Measurements from ENCODE around the gene GTF2H4.
A peak's percentile ranks its signal among the peaks of the same experiment; 100 is the strongest.

Gene GTF2H4

DNA sequence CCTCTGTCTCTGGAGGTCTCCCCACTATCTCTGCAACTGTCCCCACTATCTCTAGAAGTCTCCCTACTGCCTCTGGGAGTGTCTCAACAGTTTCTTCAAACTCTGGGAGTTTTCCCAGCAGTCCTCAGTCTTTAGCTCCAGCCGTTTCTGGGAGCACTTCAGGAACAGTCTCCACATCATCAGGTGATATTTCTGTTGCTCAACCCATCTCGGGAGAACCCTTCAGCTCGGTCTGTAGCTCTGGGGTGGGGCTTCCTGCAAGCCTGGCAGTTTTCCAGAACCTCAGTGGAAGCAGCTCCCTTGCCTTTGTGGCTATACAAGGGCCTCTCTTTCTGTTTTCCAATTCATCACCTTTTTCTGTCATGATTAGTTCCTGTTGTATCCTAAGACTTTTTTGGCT, 27.0 kb downstream of the GTF2H4 start:
- Mint-ChIP-seq H3K27me3 (peaks cover 17% of the 10 kb centered on the region), H3K27ac (no peak overlapping the region), H3K4me3 (no peak overlapping the region), H3K36me3 (no peaks in the 10 kb centered on the region), H3K4me1 (peaks cover 3% of the 10 kb centered on the region), H3K9me3 (no peaks in the 10 kb centered on the region)
- no peak for DNase-seq (ENCODE audit: low spot score in 2 of 2)
- ATAC-seq (ENCODE audit: low read depth): no peak

DNA sequence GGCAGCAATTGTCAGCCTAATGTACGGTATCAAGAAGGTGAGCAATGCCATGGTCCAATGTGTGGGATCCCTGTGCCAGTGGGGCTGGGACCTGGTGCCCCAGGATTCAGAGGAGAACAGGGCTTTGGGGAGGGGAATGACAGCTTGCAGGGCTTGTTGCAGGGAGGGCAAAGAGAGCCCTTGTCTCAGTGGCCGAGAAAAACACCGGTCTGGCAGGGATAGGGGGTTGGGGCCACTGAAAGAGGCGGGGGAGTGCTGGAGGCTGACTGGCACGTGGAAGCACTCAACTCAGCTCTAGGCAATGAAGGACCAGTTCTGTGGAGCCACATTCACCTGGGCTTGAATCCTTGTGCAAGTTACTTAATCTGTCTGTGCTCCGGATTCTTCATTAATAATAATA, 29.3 kb downstream of the GTF2H4 start:
- H3K36me3 Mint-ChIP-seq: no peaks in the 10 kb centered on the region
- ATAC-seq (ENCODE audit: low read depth) (no peak), DNase-seq (ENCODE audit: low spot score in 2 of 2) (no peak)
- H3K4me1 Mint-ChIP-seq: peaks cover 3% of the 10 kb centered on the region
- no peak overlapping the region for H3K4me3 Mint-ChIP-seq
- peaks cover 28% of the 10 kb centered on the region for H3K27me3 Mint-ChIP-seq
- no peaks in the 10 kb centered on the region for H3K9me3 Mint-ChIP-seq
- H3K27ac Mint-ChIP-seq: no peak overlapping the region

DNA sequence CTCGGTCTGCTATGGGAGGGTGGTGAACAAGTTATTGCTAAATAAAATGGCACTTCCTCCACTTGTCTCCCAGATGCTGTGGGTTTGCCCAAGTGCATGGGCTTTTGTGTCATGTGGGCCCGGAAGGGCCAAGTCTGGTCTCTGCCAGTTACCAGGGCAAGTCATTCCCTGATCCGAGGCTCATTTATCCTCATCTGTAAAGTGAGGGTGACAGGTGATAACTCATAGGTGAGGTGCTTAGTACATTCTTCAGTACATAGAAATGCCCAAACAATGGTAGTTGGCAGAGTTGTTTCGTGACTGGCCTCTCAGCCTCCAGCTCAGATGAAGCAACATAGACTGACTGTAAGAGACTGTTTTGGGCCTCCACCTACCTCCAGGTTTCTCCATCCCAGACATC, 30.7 kb downstream of the GTF2H4 start:
- Mint-ChIP-seq H3K9me3 (no peaks in the 10 kb centered on the region), H3K4me1 (no peaks in the 10 kb centered on the region), H3K27ac (no peak overlapping the region), H3K4me3 (no peak overlapping the region), H3K27me3 (peaks cover 38% of the 10 kb centered on the region), H3K36me3 (no peaks in the 10 kb centered on the region)
- no peak for DNase-seq (ENCODE audit: low spot score in 2 of 2)
- ATAC-seq (ENCODE audit: low read depth): no peak

GRCh38 chr6:30939473-30939872, 31.5 kb downstream of the GTF2H4 start:
- H3K4me1 Mint-ChIP-seq: no peaks in the 10 kb centered on the region
- H3K27ac Mint-ChIP-seq: no peak overlapping the region
- H3K4me3 Mint-ChIP-seq: no peak overlapping the region
- H3K36me3 Mint-ChIP-seq: no peaks in the 10 kb centered on the region
- ATAC-seq (ENCODE audit: low read depth): no peak
- peaks cover 41% of the 10 kb centered on the region for H3K27me3 Mint-ChIP-seq
- H3K9me3 Mint-ChIP-seq: no peaks in the 10 kb centered on the region
- DNase-seq (ENCODE audit: low spot score in 2 of 2): no peak

DNA sequence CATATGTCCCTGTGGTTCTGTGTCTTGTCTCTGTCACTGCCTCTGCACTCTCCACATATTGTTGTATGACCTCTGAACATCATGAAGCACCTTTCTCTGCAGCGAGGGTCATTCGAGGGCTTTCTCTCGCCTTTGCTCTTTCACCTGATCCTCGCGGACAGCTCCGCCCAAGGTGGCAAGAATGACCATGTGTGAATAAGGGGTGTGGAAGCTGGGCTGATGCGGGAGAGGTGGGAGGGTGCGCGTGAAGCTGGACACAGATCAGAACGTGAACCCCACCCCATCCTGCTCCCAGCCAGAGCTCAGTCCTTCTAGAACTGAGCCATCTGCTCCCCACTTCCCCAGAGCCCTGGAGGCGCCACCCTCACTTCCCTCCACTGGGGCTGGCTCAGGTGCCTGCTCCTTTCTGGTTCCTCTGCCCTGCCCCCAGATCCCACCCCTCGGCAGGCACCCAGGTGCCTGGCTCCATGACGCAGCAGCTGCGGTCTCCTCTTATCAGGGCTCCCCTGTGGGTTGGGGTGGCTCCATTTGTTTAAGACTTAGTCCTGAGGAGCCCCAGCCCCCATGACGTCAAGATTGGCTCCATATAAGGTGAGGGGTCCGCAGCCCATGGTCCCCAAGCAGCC, 32.5 kb downstream of the GTF2H4 start, which contains the start of gene MUCL3:
MUCL3 (plus strand) TSS at position 613 of the 626 bp plus-strand sequence. CDS start 27 bp downstream, outside the sequence.
- no peaks in the 10 kb centered on the region for H3K36me3 Mint-ChIP-seq

GRCh38 chr6:30942338-30943060, 34.5 kb downstream of the GTF2H4 start:
- H3K27me3 Mint-ChIP-seq: peaks cover 35% of the 10 kb centered on the region

More for the DNA sequence above, 32.5 kb downstream of the GTF2H4 start, which contains the start of gene MUCL3:
- ATAC-seq (ENCODE audit: low read depth): no peak
- Mint-ChIP-seq H3K27me3 (peaks cover 41% of the 10 kb centered on the region), H3K4me1 (no peaks in the 10 kb centered on the region), H3K9me3 (no peaks in the 10 kb centered on the region), H3K4me3 (no peak within 1 kb of the TSS), H3K27ac (no peak within 1 kb of the TSS)
- no peak for DNase-seq (ENCODE audit: low spot score in 2 of 2)

GRCh38 chr6:30944051-30944450, 36.0 kb downstream of the GTF2H4 start:
- ATAC-seq (ENCODE audit: low read depth) (no peak), DNase-seq (ENCODE audit: low spot score in 2 of 2) (no peak)
- Mint-ChIP-seq H3K27me3 (peaks cover 41% of the 10 kb centered on the region), H3K4me1 (no peaks in the 10 kb centered on the region), H3K9me3 (no peaks in the 10 kb centered on the region), H3K36me3 (peaks cover 2% of the 10 kb centered on the region), H3K27ac (no peak overlapping the region), H3K4me3 (no peak overlapping the region)

More at GRCh38 chr6:30942338-30943060, 34.5 kb downstream of the GTF2H4 start:
- H3K27ac Mint-ChIP-seq: no peak overlapping the region
- ATAC-seq (ENCODE audit: low read depth) (no peak), DNase-seq (ENCODE audit: low spot score in 2 of 2) (no peak)
- H3K4me3 Mint-ChIP-seq: no peak overlapping the region
- H3K36me3 Mint-ChIP-seq: no peaks in the 10 kb centered on the region
- H3K9me3 Mint-ChIP-seq: no peaks in the 10 kb centered on the region
- no peaks in the 10 kb centered on the region for H3K4me1 Mint-ChIP-seq

GRCh38 chr6:30945281-30945680, 37.3 kb downstream of the GTF2H4 start:
- ATAC-seq (ENCODE audit: low read depth): no peak
- no peak overlapping the region for H3K4me3 Mint-ChIP-seq
- peaks cover 32% of the 10 kb centered on the region for H3K27me3 Mint-ChIP-seq
- H3K36me3 Mint-ChIP-seq: peaks cover 6% of the 10 kb centered on the region
- no peaks in the 10 kb centered on the region for H3K9me3 Mint-ChIP-seq
- no peak for DNase-seq (ENCODE audit: low spot score in 2 of 2)
- no peaks in the 10 kb centered on the region for H3K4me1 Mint-ChIP-seq
- H3K27ac Mint-ChIP-seq: no peak overlapping the region

- Mint-ChIP-seq H3K27ac (no peak overlapping the region), H3K9me3 (peaks cover 2% of the 10 kb centered on the region), H3K36me3 (peaks cover 11% of the 10 kb centered on the region), H3K4me3 (no peak overlapping the region), H3K4me1 (peaks cover 2% of the 10 kb centered on the region), H3K27me3 (peaks cover 26% of the 10 kb centered on the region)
- DNase-seq (ENCODE audit: low spot score in 2 of 2) (no peak), ATAC-seq (ENCODE audit: low read depth) (no peak)
Measured at GRCh38 chr6:30947231-30947630, 39.2 kb downstream of the GTF2H4 start.

- Mint-ChIP-seq H3K9me3 (peaks cover 2% of the 10 kb centered on the region), H3K36me3 (peaks cover 11% of the 10 kb centered on the region), H3K4me3 (no peak overlapping the region), H3K27me3 (peaks cover 16% of the 10 kb centered on the region), H3K4me1 (peaks cover 2% of the 10 kb centered on the region), H3K27ac (no peak overlapping the region)
- no peak for DNase-seq (ENCODE audit: low spot score in 2 of 2)
- ATAC-seq (ENCODE audit: low read depth): no peak
Measured at GRCh38 chr6:30948811-30949210, 40.8 kb downstream of the GTF2H4 start.

DNA sequence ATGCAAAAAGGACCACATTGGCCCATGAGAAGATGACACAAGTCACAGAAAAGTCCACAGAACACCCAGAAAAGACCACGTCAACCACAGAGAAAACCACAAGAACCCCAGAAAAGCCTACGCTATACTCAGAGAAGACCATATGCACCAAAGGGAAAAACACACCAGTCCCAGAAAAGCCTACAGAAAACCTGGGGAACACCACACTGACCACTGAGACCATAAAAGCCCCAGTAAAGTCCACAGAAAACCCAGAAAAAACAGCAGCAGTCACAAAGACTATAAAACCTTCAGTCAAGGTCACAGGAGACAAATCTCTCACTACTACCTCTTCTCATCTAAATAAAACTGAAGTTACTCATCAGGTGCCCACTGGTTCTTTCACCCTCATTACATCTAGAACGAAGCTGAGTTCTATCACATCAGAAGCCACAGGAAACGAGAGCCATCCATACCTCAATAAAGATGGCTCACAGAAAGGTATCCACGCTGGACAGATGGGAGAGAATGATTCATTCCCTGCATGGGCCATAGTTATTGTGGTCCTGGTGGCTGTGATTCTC, 44.0 kb downstream of the GTF2H4 start:
- Mint-ChIP-seq H3K27me3 (peaks cover 12% of the 10 kb centered on the region), H3K27ac (no peak overlapping the region), H3K36me3 (peaks cover 11% of the 10 kb centered on the region), H3K9me3 (peaks cover 2% of the 10 kb centered on the region), H3K4me3 (no peak overlapping the region), H3K4me1 (peaks cover 5% of the 10 kb centered on the region)
- no peak for ATAC-seq (ENCODE audit: low read depth)
- no peak for DNase-seq (ENCODE audit: low spot score in 2 of 2)

DNA sequence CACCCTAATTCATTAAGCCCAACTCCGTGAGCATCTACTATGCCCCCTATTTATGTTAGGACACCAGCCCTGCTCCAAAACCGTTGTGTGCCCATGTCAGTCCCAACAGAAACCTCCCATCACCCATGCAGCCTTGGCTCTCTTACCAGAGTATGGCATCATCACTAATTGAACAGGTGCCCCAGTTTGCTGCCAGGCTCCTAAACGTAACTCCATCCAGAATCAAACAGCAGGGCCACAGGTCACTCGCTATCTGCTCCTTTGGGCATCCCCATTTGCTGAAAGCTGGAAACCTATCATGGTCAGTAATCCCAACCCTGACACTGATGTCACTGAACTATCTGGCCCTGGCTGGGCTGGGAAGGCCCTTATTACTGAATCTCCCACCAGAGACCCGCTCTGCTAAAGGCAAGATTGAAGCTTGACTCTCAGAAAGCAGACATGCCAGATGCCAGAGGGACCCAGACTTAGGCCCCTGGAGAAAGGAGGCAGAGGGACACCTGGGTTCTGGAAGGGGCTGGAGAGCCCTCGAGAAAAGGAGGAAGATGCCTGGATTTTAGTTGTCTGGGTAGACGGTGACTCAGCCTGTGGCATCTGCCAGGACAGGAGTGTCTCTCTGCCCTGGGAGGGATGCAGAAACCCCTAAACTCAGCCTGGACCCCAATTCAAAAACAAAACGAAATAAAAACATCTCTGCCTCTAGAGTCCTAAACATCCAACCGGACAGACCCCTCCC, 46.8 kb downstream of the GTF2H4 start:
- peaks cover 5% of the 10 kb centered on the region for H3K4me1 Mint-ChIP-seq
- DNase-seq (ENCODE audit: low spot score in 2 of 2) (no peak), ATAC-seq (ENCODE audit: low read depth) (no peak)
- peaks cover 2% of the 10 kb centered on the region for H3K9me3 Mint-ChIP-seq
- peak overlapping the region; percentile 88 for H3K4me3 Mint-ChIP-seq
- H3K36me3 Mint-ChIP-seq: peaks cover 7% of the 10 kb centered on the region
- H3K27me3 Mint-ChIP-seq: peaks cover 5% of the 10 kb centered on the region
- peak overlapping the region; percentile 77 for H3K27ac Mint-ChIP-seq

DNA sequence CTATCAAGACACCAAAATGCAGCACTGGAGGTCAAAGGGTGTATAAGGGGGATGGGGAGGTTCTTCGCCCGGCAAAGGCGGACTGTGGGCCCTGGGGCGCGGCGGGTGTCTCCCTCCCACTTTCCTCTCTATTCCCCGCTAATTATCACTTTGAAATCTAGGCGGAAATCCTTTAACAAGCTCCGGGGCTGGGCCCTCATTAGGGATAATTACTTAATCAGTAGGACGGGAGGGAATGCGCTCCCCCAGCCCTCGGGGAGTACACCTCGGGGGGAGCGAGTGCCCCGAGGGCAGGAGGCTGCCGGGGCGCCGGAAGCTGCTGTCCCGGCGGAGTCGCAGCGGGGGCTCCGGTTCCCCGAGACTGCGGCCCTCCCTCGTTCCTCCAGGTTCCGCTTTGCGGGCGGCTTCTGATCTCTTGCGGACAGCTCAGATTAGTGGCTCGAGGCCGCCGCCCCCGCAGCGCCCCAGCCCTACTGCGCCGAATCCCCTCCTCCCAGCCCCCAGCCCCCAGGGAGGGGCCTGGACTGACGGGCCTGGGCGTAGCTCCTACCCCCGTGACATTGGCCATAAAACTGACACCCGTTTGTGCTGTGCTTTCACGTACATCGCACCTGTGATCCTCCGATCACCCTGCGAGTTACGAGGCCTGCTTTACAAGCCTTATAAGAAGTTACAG, 47.5 kb downstream of the GTF2H4 start:
- H3K9me3 Mint-ChIP-seq: peaks cover 2% of the 10 kb centered on the region
- peak overlapping the region; percentile 88 for H3K4me3 Mint-ChIP-seq
- H3K27me3 Mint-ChIP-seq: peaks cover 6% of the 10 kb centered on the region
- H3K27ac Mint-ChIP-seq: peak overlapping the region; percentile 77
- peaks cover 3% of the 10 kb centered on the region for H3K36me3 Mint-ChIP-seq
- peaks cover 5% of the 10 kb centered on the region for H3K4me1 Mint-ChIP-seq
- DNase-seq (ENCODE audit: low spot score in 2 of 2) (peak; percentile 72 to 75), ATAC-seq (ENCODE audit: low read depth) (peak; percentile 92)
